ENCODE measurements around the gene MCM5. TPM values are rescaled to one million over a fixed set of nuclear protein-coding genes. Genes with fewer than 3 reads are reported as not detected.

MCM5 gene
- total and polyA plus RNA-seq, 2 of the 13 experiments (the other 11 are each of a cell fraction or from before 2014, with no cell fraction given): 40.2 to 93.5 TPM

DNA sequence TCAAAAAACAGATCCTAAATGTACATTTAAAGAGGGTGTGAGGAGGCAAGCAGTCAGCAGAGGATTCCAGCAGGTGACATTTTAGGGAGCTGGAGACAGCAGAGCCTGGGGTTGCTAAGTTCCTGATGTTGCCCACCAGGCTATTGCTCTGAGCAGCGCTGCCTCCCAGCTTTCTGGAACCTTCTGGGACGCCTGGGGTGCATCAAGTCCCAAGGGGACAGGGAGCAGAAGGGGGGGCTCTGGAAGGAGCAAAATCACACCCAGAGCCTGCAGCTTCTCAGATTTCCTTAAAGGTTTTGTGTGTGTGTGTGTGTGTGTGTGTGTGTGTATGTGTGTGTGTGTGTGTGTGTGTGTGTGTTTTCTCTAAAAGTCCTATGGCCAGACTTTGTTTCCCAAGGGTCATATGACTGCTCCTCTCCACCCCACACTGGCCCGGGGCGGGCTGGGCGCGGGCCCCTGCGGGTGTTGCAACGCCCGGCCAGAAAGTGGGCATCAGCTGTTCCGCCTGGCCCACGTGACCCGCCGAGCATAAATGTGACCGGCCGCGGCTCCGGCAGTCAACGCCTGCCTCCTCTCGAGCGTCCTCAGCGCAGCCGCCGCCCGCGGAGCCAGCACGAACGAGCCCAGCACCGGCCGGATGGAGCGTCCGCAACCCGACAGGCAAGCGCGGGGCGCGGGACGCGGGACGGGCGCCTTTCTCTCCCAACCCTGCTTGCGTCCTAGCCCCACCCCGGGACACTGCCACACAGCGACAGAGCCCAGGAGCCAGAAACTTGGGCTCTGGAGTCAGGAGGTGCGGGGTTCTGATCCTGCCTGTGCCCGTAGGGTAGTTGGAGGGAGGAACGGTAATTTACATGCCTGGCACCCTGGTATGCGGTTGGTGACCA is 19.2 kb upstream of the MCM5 start, which contains the start of gene HMOX1 (continued):
- TF ChIP-seq, protein P1, sequence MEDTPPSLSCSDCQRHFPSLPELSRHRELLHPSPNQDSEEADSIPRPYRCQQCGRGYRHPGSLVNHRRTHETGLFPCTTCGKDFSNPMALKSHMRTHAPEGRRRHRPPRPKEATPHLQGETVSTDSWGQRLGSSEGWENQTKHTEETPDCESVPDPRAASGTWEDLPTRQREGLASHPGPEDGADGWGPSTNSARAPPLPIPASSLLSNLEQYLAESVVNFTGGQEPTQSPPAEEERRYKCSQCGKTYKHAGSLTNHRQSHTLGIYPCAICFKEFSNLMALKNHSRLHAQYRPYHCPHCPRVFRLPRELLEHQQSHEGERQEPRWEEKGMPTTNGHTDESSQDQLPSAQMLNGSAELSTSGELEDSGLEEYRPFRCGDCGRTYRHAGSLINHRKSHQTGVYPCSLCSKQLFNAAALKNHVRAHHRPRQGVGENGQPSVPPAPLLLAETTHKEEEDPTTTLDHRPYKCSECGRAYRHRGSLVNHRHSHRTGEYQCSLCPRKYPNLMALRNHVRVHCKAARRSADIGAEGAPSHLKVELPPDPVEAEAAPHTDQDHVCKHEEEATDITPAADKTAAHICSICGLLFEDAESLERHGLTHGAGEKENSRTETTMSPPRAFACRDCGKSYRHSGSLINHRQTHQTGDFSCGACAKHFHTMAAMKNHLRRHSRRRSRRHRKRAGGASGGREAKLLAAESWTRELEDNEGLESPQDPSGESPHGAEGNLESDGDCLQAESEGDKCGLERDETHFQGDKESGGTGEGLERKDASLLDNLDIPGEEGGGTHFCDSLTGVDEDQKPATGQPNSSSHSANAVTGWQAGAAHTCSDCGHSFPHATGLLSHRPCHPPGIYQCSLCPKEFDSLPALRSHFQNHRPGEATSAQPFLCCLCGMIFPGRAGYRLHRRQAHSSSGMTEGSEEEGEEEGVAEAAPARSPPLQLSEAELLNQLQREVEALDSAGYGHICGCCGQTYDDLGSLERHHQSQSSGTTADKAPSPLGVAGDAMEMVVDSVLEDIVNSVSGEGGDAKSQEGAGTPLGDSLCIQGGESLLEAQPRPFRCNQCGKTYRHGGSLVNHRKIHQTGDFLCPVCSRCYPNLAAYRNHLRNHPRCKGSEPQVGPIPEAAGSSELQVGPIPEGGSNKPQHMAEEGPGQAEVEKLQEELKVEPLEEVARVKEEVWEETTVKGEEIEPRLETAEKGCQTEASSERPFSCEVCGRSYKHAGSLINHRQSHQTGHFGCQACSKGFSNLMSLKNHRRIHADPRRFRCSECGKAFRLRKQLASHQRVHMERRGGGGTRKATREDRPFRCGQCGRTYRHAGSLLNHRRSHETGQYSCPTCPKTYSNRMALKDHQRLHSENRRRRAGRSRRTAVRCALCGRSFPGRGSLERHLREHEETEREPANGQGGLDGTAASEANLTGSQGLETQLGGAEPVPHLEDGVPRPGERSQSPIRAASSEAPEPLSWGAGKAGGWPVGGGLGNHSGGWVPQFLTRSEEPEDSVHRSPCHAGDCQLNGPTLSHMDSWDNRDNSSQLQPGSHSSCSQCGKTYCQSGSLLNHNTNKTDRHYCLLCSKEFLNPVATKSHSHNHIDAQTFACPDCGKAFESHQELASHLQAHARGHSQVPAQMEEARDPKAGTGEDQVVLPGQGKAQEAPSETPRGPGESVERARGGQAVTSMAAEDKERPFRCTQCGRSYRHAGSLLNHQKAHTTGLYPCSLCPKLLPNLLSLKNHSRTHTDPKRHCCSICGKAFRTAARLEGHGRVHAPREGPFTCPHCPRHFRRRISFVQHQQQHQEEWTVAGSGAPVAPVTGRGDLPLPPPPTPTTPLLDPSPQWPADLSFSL (CRISPR knock-in tag; IDR thresholded peaks at IDR 0.05): peak; percentile 93
- TF ChIP-seq TAF1 (CRISPR knock-in tag; IDR thresholded peaks at IDR 0.05) (peak; percentile 92), BCL6 (CRISPR knock-in tag; IDR thresholded peaks at IDR 0.05) (peak; percentile 67; the same call in 1 of the 2 replicates), MYC (CRISPR knock-in tag; IDR thresholded peaks at IDR 0.05; ENCODE audit: borderline replicate concordance) (peak; percentile 79; the same call in 1 of the 2 replicates), BHLHE40 (IDR thresholded peaks at IDR 0.05; ENCODE audit: low read length) (peak; percentile 80), SRSF1 (optimal IDR thresholded peaks at IDR 0.05; ENCODE audit: low read depth, low read length) (no peak), ZNF768 (CRISPR knock-in tag; IDR thresholded peaks at IDR 0.05) (peak; percentile 80), ZFAT (CRISPR knock-in tag; conservative IDR thresholded peaks at IDR 0.05) (no peak), MIXL1 (CRISPR knock-in tag; IDR thresholded peaks at IDR 0.05) (0 out of 2 replicates have a peak, but pooled peaks have one; percentile 32), LCORL (IDR thresholded peaks at IDR 0.05) (no peak), LCORL (CRISPR knock-in tag; IDR thresholded peaks at IDR 0.05) (peak; percentile 93), RARG (CRISPR knock-in tag; IDR thresholded peaks at IDR 0.05; ENCODE audit: low read depth) (no peak), PAX8 (CRISPR knock-in tag; IDR thresholded peaks at IDR 0.05; ENCODE audit: borderline replicate concordance) (no peak), ZNF207 (IDR thresholded peaks at IDR 0.05; ENCODE audit: borderline replicate concordance) (no peak), ZNF619 (CRISPR knock-in tag; IDR thresholded peaks at IDR 0.05) (peak; percentile 60; the same call in 1 of the 2 replicates), MTA1 (CRISPR knock-in tag; IDR thresholded peaks at IDR 0.05; ENCODE audit: borderline replicate concordance) (peak; percentile 89), NFE2 (CRISPR knock-in tag; IDR thresholded peaks at IDR 0.05) (no peak), ZEB1 (IDR thresholded peaks at IDR 0.05; ENCODE audit: insufficient replicate concordance, low read depth) (no peak), ZNF264 (CRISPR knock-in tag; IDR thresholded peaks at IDR 0.05) (no peak)
- TF ChIP-seq, protein P2, sequence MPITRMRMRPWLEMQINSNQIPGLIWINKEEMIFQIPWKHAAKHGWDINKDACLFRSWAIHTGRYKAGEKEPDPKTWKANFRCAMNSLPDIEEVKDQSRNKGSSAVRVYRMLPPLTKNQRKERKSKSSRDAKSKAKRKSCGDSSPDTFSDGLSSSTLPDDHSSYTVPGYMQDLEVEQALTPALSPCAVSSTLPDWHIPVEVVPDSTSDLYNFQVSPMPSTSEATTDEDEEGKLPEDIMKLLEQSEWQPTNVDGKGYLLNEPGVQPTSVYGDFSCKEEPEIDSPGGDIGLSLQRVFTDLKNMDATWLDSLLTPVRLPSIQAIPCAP (CRISPR knock-in tag; IDR thresholded peaks at IDR 0.05; ENCODE audit: low read depth): no peak
- TF ChIP-seq, protein P3, sequence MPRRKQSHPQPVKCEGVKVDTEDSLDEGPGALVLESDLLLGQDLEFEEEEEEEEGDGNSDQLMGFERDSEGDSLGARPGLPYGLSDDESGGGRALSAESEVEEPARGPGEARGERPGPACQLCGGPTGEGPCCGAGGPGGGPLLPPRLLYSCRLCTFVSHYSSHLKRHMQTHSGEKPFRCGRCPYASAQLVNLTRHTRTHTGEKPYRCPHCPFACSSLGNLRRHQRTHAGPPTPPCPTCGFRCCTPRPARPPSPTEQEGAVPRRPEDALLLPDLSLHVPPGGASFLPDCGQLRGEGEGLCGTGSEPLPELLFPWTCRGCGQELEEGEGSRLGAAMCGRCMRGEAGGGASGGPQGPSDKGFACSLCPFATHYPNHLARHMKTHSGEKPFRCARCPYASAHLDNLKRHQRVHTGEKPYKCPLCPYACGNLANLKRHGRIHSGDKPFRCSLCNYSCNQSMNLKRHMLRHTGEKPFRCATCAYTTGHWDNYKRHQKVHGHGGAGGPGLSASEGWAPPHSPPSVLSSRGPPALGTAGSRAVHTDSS (CRISPR knock-in tag; conservative IDR thresholded peaks at IDR 0.05): no peak

Data from HepG2 (cell line).